Measurements from ENCODE around the gene NAPB. TPM values are rescaled to one million over a fixed set of nuclear protein-coding genes. Genes with fewer than 3 reads are reported as not detected.
"Not testable (repeated sequence)": the region's sequence is repeated elsewhere in the genome, so short reads cannot be mapped to it uniquely, and the experiment has no call there.

The NAPB gene
- total RNA-seq (2022) (9.4 and 10.1 TPM in 2 replicates), Bru-seq, nascent RNA (percentile 74 among the genes with signal in this experiment), BruChase-seq, experiment 1, labeled RNA remaining after a 2-hour chase (percentile 82 among the genes with signal in this experiment), BruChase-seq, experiment 2, labeled RNA remaining after a 6-hour chase (percentile 68 among the genes with signal in this experiment)
- long read RNA-seq, partial matches to known transcripts: 0 of 10 reads
- long read RNA-seq, other reads (novel, unspliced or antisense): 5 of 10 reads

DNA sequence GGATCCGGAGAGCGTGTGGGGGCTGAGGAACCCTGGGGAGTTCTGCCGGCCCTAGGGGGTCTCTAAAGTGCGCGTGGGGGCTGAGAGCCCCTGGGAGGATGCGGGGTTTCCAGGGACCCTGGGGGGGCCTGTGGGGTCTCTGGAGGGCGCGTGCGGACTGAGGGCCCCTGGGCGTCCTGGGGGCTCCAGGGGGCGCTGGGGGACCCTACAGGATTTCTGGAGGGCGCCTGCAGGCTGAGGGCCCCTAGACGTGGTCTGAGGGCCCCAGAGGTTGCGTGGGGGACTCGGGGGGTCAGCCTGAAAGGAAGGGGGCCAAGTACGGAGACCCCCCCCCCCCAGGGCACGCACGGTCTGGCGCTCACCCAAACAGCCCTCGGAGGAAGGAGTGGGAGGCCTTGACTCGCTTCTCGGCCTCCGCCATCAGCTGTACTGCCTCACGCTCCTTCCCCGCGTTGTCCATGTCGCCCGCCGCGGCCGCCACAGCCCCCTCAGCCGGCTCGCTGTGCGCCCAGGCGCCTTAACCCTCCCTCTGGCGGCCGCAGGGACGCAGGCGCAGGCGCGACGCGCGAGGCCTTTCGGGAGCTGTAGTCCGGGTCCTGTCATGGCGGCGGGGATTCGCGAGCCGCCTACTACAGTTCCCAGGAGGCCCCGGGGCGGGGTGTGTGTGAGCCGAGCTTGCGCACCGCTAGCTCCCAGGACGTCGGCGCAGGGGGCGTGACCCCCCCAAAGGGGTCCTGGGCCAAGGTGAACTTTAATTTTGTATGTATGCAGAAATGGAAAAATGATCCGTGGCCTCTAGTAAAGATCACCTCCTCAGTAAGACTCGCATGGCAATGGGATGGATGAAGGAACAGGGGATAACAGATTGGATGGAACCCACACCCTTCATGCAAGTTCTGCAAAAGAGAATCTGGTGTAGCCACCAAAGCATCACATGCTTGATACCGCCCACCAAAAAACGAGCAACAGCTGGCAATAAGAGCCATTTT is at the start of gene NAPB:
Gene NAPB, minus strand, starts transcription at position 546 of the 989 bp plus-strand sequence. Its CDS starts 86 bp downstream, at position 460.
- Histone ChIP-seq H3K9me3 (no peaks in the 10 kb centered on the region), H3K36me3 (ENCODE audit: control insufficient read depth, insufficient read depth, low read length) (no peaks in the 10 kb centered on the region), H3K27me3 (replicated peaks; ENCODE audit: control insufficient read depth, insufficient read depth, low read length) (no peaks in the 10 kb centered on the region), H3K4me3 (ENCODE audit: low read depth, low read length) (peak within 1 kb of the TSS; percentile 96), H3K4me1 (peaks cover 12% of the 10 kb centered on the region)
- no TSS peak for BruUV-seq (replicated peaks)
- no peaks in the 10 kb centered on the region for H3K9me3 Mint-ChIP-seq (ENCODE audit: unreplicated experiment)
- peak within 1 kb of the TSS; percentile 67 for H3K27ac Mint-ChIP-seq (ENCODE audit: unreplicated experiment)
- CTCF ChIA-PET: interaction anchor here (0.5 to 1.1 kb wide), 6 partner anchors 25 to 188 kb away, joined by 3 to 15 read pairs (median 4); partner anchors contain the start of gene NXT1
- H3K4me3 Mint-ChIP-seq (ENCODE audit: unreplicated experiment): peak within 1 kb of the TSS; percentile 94
- peak; percentile 94 to 96 for DNase-seq
- H3K27me3 Mint-ChIP-seq (ENCODE audit: insufficient read depth, unreplicated experiment): no peaks in the 10 kb centered on the region
- POLR2A ChIA-PET: interaction anchor here (0.6 to 1.3 kb wide), 6 partner anchors 30 to 125 kb away, joined by 3 to 9 read pairs (median 4); partner anchors contain the start of gene GZF1
- TF ChIP-seq, protein P1, sequence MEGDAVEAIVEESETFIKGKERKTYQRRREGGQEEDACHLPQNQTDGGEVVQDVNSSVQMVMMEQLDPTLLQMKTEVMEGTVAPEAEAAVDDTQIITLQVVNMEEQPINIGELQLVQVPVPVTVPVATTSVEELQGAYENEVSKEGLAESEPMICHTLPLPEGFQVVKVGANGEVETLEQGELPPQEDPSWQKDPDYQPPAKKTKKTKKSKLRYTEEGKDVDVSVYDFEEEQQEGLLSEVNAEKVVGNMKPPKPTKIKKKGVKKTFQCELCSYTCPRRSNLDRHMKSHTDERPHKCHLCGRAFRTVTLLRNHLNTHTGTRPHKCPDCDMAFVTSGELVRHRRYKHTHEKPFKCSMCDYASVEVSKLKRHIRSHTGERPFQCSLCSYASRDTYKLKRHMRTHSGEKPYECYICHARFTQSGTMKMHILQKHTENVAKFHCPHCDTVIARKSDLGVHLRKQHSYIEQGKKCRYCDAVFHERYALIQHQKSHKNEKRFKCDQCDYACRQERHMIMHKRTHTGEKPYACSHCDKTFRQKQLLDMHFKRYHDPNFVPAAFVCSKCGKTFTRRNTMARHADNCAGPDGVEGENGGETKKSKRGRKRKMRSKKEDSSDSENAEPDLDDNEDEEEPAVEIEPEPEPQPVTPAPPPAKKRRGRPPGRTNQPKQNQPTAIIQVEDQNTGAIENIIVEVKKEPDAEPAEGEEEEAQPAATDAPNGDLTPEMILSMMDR (IDR thresholded peaks at IDR 0.05; ENCODE audit: insufficient read depth in 1 of 2, low read depth in 1 of 2, low read length in 1 of 2, severe bottlenecking in 1 of 2, unreplicated experiment in 1 of 2): peak; percentile 39 to 56
- no peaks in the 10 kb centered on the region for H3K36me3 Mint-ChIP-seq (ENCODE audit: insufficient read depth, unreplicated experiment)
- intact Hi-C loops (cut with micrococcal nuclease; ENCODE audit: unreplicated experiment): loop anchor here (5.0 kb wide), 1 partner anchor 59 kb away; the partner anchor contains the start of gene GZF1
- H3K4me1 Mint-ChIP-seq (ENCODE audit: low read depth, unreplicated experiment): peaks cover 5% of the 10 kb centered on the region

DNA sequence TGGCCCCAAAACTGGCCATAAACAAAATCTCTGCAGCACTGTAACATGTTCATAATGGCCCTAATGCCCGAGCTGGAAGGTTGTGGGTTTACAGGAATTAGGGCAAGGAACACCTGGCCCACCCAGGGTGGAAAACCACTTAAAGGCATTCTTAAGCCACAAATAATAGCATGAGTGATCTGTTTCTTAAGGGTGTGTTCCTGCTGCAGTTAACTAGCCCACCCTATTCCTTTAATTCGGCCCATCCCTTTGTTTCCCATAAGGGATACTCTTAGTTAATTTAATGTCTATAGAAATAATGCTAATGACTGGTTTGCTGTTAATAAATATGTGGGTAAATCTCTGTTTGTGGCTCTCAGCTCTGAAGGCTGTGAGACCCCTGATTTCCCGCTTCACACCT is 45.7 kb upstream of the NAPB start:
- BruUV-seq (replicated peaks); H3K36me3 ChIP-seq (ENCODE audit: control insufficient read depth, insufficient read depth, low read length); H3K4me1 Mint-ChIP-seq (ENCODE audit: low read depth, unreplicated experiment); intact Hi-C loops (cut with micrococcal nuclease; ENCODE audit: unreplicated experiment); H3K27ac Mint-ChIP-seq (ENCODE audit: unreplicated experiment); POLR2A ChIA-PET; H3K4me1 ChIP-seq; H3K27me3 Mint-ChIP-seq (ENCODE audit: insufficient read depth, unreplicated experiment); H3K4me3 ChIP-seq (ENCODE audit: low read depth, low read length); H3K4me3 Mint-ChIP-seq (ENCODE audit: unreplicated experiment); H3K27me3 ChIP-seq (replicated peaks; ENCODE audit: control insufficient read depth, insufficient read depth, low read length); DNase-seq; CTCF ChIA-PET; H3K36me3 Mint-ChIP-seq (ENCODE audit: insufficient read depth, unreplicated experiment): not testable (repeated sequence)
- peaks cover 30% of the 10 kb centered on the region for H3K9me3 ChIP-seq
- H3K9me3 Mint-ChIP-seq (ENCODE audit: unreplicated experiment): peaks cover 46% of the 10 kb centered on the region

DNA sequence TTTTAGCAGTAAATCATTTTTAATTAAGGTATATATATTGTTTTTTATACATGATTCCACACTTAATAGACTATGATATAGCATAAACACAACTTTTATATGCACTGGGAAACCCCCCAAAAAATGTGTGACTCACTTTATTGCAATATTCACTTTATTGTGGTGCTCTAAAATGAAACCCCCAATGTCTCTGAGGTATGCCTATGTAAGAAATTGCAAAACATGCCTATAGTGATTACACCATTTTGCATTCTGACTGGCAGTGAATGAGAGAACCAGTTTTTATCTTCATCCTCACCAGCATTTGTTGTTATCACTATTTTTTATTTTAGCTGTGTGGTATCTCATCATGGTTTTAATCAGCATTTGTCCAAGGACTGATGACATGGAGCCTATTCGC is 39.9 kb upstream of the NAPB start:
- BruUV-seq (replicated peaks): no TSS peak
- H3K27ac Mint-ChIP-seq (ENCODE audit: unreplicated experiment): no peak overlapping the region
- ChIA-PET POLR2A (no interaction called here), CTCF (no interaction called here)
- TF ChIP-seq, protein P1 (IDR thresholded peaks at IDR 0.05; ENCODE audit: insufficient read depth in 1 of 2, low read depth in 1 of 2, low read length in 1 of 2, severe bottlenecking in 1 of 2, unreplicated experiment in 1 of 2): no peak
- Histone ChIP-seq H3K36me3 (ENCODE audit: control insufficient read depth, insufficient read depth, low read length) (no peaks in the 10 kb centered on the region), H3K4me3 (ENCODE audit: low read depth, low read length) (no peak overlapping the region), H3K4me1 (no peaks in the 10 kb centered on the region), H3K27me3 (replicated peaks; ENCODE audit: control insufficient read depth, insufficient read depth, low read length) (no peaks in the 10 kb centered on the region), H3K9me3 (peaks cover 18% of the 10 kb centered on the region)
- H3K4me1 Mint-ChIP-seq (ENCODE audit: low read depth, unreplicated experiment): no peaks in the 10 kb centered on the region
- DNase-seq: no peak
- intact Hi-C loops (cut with micrococcal nuclease; ENCODE audit: unreplicated experiment): no loop called here
- H3K27me3 Mint-ChIP-seq (ENCODE audit: insufficient read depth, unreplicated experiment): peaks cover 24% of the 10 kb centered on the region
- H3K4me3 Mint-ChIP-seq (ENCODE audit: unreplicated experiment): no peak overlapping the region
- peaks cover 20% of the 10 kb centered on the region for H3K9me3 Mint-ChIP-seq (ENCODE audit: unreplicated experiment)
- H3K36me3 Mint-ChIP-seq (ENCODE audit: insufficient read depth, unreplicated experiment): no peaks in the 10 kb centered on the region
